A673 (cell line): ENCODE results near the gene GLRA1. TPM values are rescaled to one million over a fixed set of nuclear protein-coding genes. Genes with fewer than 3 reads are reported as not detected.

Experiments
- BruUV-seq: library from RNA; stranded (reverse); fragments of 400-500 nt; replicated peaks from 2 replicates; lab custom pipeline; 2021; lab: Mats Ljungman, UMichigan
- CTCF ChIA-PET: fragments of 300-600 bp; sonication (Branson Sonifier 250); formaldehyde crosslinking; loops from one replicate; lab custom pipeline; 2022; ENCODE audit warnings: antibody characterized with exemption; lab: Charles Lee
- POLR2A ChIA-PET: fragments of 300-600 bp; sonication (Branson Sonifier 250); formaldehyde crosslinking; loops from one replicate; lab custom pipeline; 2022; ENCODE audit warnings: antibody characterized with exemption; ENCODE audit not compliant: low non-redundant PET; lab: Charles Lee
- DNase-seq: peaks from one replicate; pipeline ENCODE4 v3.0.0-alpha.2; 2015; ENCODE audit warnings: low spot score
- H3K27ac ChIP-seq: fragments of 200-600 bp; sonication (generic); 2 replicates; pipeline ENCODE4 v1.5.1; 2016; ENCODE audit warnings: mixed run types, low read depth, mild to moderate bottlenecking, mixed read lengths, antibody characterized with exemption, low read length; ENCODE audit not compliant: poor library complexity, severe bottlenecking
- H3K27me3 ChIP-seq: fragments of 200-600 bp; sonication (generic); replicated peaks from 2 replicates; pipeline ENCODE4 v1.6.1; 2017; ENCODE audit warnings: mixed run types, low read depth, mild to moderate bottlenecking, mixed read lengths, antibody characterized with exemption, low read length; ENCODE audit not compliant: insufficient read depth, poor library complexity
- H3K36me3 ChIP-seq: fragments of 200-600 bp; sonication (generic); 2 replicates; pipeline ENCODE4 v1.6.1; 2016; ENCODE audit warnings: mixed run types, mild to moderate bottlenecking, mixed read lengths, antibody characterized with exemption, low read length; ENCODE audit not compliant: insufficient read depth, poor library complexity, severe bottlenecking
- H3K4me1 ChIP-seq: fragments of 200-600 bp; sonication (generic); 2 replicates; pipeline ENCODE4 v1.6.1; 2017; ENCODE audit warnings: mixed run types, mild to moderate bottlenecking, mixed read lengths, antibody characterized with exemption, low read length; ENCODE audit not compliant: insufficient read depth, poor library complexity, severe bottlenecking
- H3K4me3 ChIP-seq: fragments of 200-600 bp; sonication (generic); 2 replicates; pipeline ENCODE4 v1.5.1; 2016; ENCODE audit warnings: low read depth, mixed run types, mild to moderate bottlenecking, mixed read lengths, low read length; ENCODE audit not compliant: poor library complexity, severe bottlenecking
- H3K9me3 ChIP-seq: fragments of 200-600 bp; sonication (generic); 2 replicates; pipeline ENCODE4 v1.6.1; 2016; ENCODE audit warnings: mixed run types, low read depth, mild to moderate bottlenecking, mixed read lengths, antibody characterized with exemption, low read length; ENCODE audit not compliant: poor library complexity, severe bottlenecking
- EZH2 ChIP-seq: fragments of 200-600 bp; sonication (generic); IDR thresholded peaks from 2 replicates; pipeline ENCODE4 v1.6.1; 2017; ENCODE audit warnings: borderline replicate concordance, low read depth, mild to moderate bottlenecking, mixed read lengths, antibody characterized with exemption, low read length; ENCODE audit not compliant: poor library complexity, severe bottlenecking
- intact Hi-C: fragments of 100-400 bp; cut with micrococcal nuclease; formaldehyde crosslinking; loops from one replicate; pipeline ENCODE4 v1.10.0; 2022; ENCODE audit not compliant: unreplicated experiment
- total RNA-seq: library from RNA; stranded (reverse); gene quantifications from 2 replicates; pipeline ENCODE4 v1.2.3, GENCODE V29; 2021
- TF ChIP-seq, protein P1 (sequence below): fragments of 300-800, 200-600 bp; sonication (generic); conservative IDR thresholded peaks from 2 replicates; pipeline ENCODE4 v1.5.1; 2017; ENCODE audit warnings: low read depth, mild to moderate bottlenecking, antibody characterized with exemption, low read length, moderate library complexity, mixed read lengths

Gene GLRA1
- total RNA-seq, 1 experiment from 2014 or later: not detected

DNA sequence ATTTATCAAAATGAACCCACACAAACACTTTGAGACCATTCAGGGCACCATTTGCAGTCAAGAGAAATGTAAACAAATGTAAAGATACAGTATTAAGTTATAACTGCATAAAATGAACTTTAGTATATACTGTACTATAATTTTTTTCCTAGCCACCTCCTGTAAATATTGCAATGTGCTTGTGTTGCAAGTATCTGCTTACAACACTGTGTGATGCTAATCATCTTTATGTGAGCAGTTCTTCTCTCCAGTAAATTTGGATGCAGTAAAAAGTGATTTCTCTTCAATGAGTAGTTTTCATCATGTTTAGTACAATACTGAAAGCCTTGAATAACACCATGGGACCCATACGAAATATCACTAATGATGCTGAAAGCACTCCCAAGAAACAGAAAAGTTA, 143.4 kb downstream of the GLRA1 start:
- Histone ChIP-seq H3K9me3 (no peaks in the 10 kb centered on the region), H3K36me3 (peaks cover 19% of the 10 kb centered on the region), H3K27ac (no peak overlapping the region), H3K4me1 (peaks cover 18% of the 10 kb centered on the region), H3K27me3 (no peaks in the 10 kb centered on the region), H3K4me3 (no peak overlapping the region)
- ChIA-PET CTCF (no interaction called here), POLR2A (no interaction called here)
- intact Hi-C loops: no loop called here
- DNase-seq: no peak
- no TSS peak for BruUV-seq
- no peak for TF ChIP-seq EZH2
- TF ChIP-seq, protein P1, sequence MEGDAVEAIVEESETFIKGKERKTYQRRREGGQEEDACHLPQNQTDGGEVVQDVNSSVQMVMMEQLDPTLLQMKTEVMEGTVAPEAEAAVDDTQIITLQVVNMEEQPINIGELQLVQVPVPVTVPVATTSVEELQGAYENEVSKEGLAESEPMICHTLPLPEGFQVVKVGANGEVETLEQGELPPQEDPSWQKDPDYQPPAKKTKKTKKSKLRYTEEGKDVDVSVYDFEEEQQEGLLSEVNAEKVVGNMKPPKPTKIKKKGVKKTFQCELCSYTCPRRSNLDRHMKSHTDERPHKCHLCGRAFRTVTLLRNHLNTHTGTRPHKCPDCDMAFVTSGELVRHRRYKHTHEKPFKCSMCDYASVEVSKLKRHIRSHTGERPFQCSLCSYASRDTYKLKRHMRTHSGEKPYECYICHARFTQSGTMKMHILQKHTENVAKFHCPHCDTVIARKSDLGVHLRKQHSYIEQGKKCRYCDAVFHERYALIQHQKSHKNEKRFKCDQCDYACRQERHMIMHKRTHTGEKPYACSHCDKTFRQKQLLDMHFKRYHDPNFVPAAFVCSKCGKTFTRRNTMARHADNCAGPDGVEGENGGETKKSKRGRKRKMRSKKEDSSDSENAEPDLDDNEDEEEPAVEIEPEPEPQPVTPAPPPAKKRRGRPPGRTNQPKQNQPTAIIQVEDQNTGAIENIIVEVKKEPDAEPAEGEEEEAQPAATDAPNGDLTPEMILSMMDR: no peak

DNA sequence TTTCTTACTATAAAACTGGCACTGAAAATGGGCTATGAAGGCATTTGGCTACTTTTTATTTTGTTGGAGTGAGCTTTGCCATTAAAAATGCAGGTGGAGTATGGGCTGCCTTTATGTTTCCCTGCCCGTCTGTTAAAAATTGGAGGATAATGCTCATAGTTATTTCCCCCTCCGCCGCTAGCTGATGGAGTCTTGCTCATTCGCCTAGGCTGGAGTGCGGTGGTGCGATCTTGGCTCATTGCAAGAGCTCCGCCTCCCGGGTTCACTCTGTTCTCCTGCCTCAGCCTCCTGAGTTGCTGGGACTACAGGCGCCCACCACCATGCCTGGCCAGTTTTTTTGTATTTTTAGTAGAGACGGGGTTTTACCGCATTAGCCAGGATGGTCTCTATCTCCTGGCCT, 144.3 kb downstream of the GLRA1 start:
- Histone ChIP-seq H3K27ac (no peak overlapping the region), H3K4me3 (no peak overlapping the region), H3K9me3 (no peaks in the 10 kb centered on the region), H3K27me3 (no peaks in the 10 kb centered on the region), H3K36me3 (peaks cover 19% of the 10 kb centered on the region), H3K4me1 (peaks cover 23% of the 10 kb centered on the region)
- DNase-seq: no peak
- CTCF ChIA-PET: no interaction called here
- POLR2A ChIA-PET: no interaction called here
- no peak for TF ChIP-seq EZH2
- TF ChIP-seq, protein P1: no peak
- BruUV-seq: no TSS peak
- intact Hi-C loops: no loop called here

DNA sequence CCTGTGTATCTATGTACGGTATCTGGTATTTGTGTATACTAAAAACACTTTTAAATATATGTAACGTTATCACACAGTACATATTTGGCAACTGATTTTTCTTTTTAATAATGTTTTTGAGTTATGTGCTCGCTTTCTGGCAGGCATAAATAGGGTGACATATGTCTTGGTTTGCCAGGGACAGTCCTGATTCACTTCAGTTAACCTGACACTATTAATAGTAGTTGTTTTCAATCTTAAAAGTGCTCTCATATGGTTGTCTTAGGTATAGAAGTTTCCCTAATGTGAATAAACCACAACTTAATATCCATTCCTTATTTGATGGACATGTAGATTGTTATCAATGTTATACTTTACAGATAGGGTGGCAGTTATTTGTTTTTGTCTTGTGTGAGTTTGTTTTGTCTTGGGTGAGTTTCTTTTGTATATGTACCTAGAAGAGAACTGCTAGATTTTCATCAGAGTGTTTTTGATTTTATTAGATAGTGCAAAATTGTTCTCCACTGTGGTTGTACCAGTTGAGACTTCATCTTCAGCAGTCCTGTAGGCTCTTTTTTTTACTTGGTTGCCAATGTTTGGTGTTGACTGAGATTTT, 145.0 kb downstream of the GLRA1 start:
- BruUV-seq: no TSS peak
- no peak for DNase-seq
- Histone ChIP-seq H3K4me1 (peaks cover 27% of the 10 kb centered on the region), H3K9me3 (no peaks in the 10 kb centered on the region), H3K36me3 (peaks cover 19% of the 10 kb centered on the region), H3K27me3 (no peaks in the 10 kb centered on the region), H3K4me3 (no peak overlapping the region), H3K27ac (no peak overlapping the region)
- ChIA-PET POLR2A (no interaction called here), CTCF (no interaction called here)
- TF ChIP-seq, protein P1: no peak
- no peak for TF ChIP-seq EZH2
- intact Hi-C loops: no loop called here
